GM12878 (cell line): ENCODE measurements around the gene EYA4. TPM values are rescaled to one million over a fixed set of nuclear protein-coding genes. Genes with fewer than 3 reads are reported as not detected.

Experiments
- ATAC-seq: fragments of 200-7000 bp; cut with Tn5 transposase; 3 replicates; pipeline ENCODE4 v1.9.1; 2020; ENCODE audit warnings: mild to moderate bottlenecking, moderate library complexity
- BruUV-seq: library from RNA; stranded (reverse); fragments of 400-500 nt; replicated peaks from 2 replicates; lab custom pipeline; 2021; lab: Mats Ljungman, UMichigan
- CTCF ChIA-PET: fragments of 300-600 bp; sonication (Branson Sonifier 250); formaldehyde crosslinking; extraction: SDS; loops from one replicate; lab custom pipeline; 2021; ENCODE audit warnings: inconsistent platforms; lab: Yijun Ruan, JAX
- POLR2A ChIA-PET: fragments of 350-600 bp; formaldehyde crosslinking; extraction: SDS; loops from one replicate; lab custom pipeline; 2021; ENCODE audit warnings: inconsistent platforms; lab: Charles Lee
- RAD21 ChIA-PET: fragments of 300-600 bp; sonication (Branson Sonifier 250); formaldehyde crosslinking; loops from one replicate; lab custom pipeline; 2023; ENCODE audit warnings: antibody characterized with exemption; ENCODE audit not compliant: unreplicated experiment; lab: Charles Lee
- SMC1A ChIA-PET: fragments of 300-600 bp; sonication (Branson Sonifier 250); formaldehyde crosslinking; loops from one replicate; lab custom pipeline; 2023; ENCODE audit not compliant: unreplicated experiment, uncharacterized antibody; lab: Charles Lee
- DNase-seq: peaks from one replicate; pipeline ENCODE4 v3.0.0-alpha.2; 2011; ENCODE audit warnings: low read depth, low spot score
- FAIRE-seq: peaks from 3 replicates; lab custom pipeline; 2011; peaks lifted over from hg19 to GRCh38; lab: Jason Lieb, UNC
- H2AFZ ChIP-seq: 2 replicates; pipeline ENCODE4 v1.6.0; 2011; ENCODE audit warnings: low read depth, low read length, control low read depth; ENCODE audit not compliant: control insufficient read depth
- H3K27ac ChIP-seq: 2 replicates; pipeline ENCODE4 v1.5.1; 2011; ENCODE audit warnings: control low read depth; ENCODE audit not compliant: control insufficient read depth, insufficient read depth
- H3K27me3 ChIP-seq, 2 experiments: replicated peaks in 1 of 2; 2 replicates each; pipeline versions ENCODE4 v1.6.0 to v1.6.1; 2011; ENCODE audit warnings: low read length in 1 of 2; ENCODE audit not compliant: control insufficient read depth in 2 of 2, insufficient read depth in 2 of 2
- H3K36me3 ChIP-seq, 2 experiments: 2 replicates each; pipeline ENCODE4 v1.5.1; 2011; ENCODE audit warnings: low read length in 1 of 2; ENCODE audit not compliant: control insufficient read depth in 2 of 2, insufficient read depth in 2 of 2
- H3K4me1 ChIP-seq: 2 replicates; pipeline ENCODE4 v1.6.1; 2011; ENCODE audit warnings: mild to moderate bottlenecking, low read length, moderate library complexity, mixed read lengths; ENCODE audit not compliant: control insufficient read depth, insufficient read depth
- H3K4me2 ChIP-seq: 2 replicates; pipeline ENCODE4 v1.6.0; 2011; ENCODE audit warnings: control low read depth; ENCODE audit not compliant: control insufficient read depth, insufficient read depth
- H3K4me3 ChIP-seq: fragments of 200-600 bp; sonication (generic); 2 replicates; pipeline ENCODE4 v1.5.1; 2016
- H3K79me2 ChIP-seq: 2 replicates; pipeline ENCODE4 v1.6.0; 2011; ENCODE audit warnings: low read length; ENCODE audit not compliant: control insufficient read depth, insufficient read depth
- H3K9ac ChIP-seq: 2 replicates; pipeline ENCODE4 v1.8.0; 2011; ENCODE audit warnings: low read length, control low read depth, mixed read lengths; ENCODE audit not compliant: control insufficient read depth, insufficient read depth
- H3K9me3 ChIP-seq: replicated peaks from 3 replicates; pipeline ENCODE4 v1.5.1; 2011; ENCODE audit warnings: mild to moderate bottlenecking, low read length; ENCODE audit not compliant: control insufficient read depth, insufficient read depth
- H4K20me1 ChIP-seq: 2 replicates; pipeline ENCODE4 v1.6.0; 2011; ENCODE audit not compliant: control insufficient read depth, insufficient read depth
- BCL3 ChIP-seq: IDR thresholded peaks from 2 replicates; pipeline ENCODE4 v1.6.1; 2011; ENCODE audit warnings: borderline replicate concordance, low read depth, mild to moderate bottlenecking, moderate library complexity, low read length; ENCODE audit not compliant: insufficient read depth, poor library complexity, severe bottlenecking
- CHD1 ChIP-seq: IDR thresholded peaks from 2 replicates; pipeline ENCODE4 v1.6.1; 2012; ENCODE audit warnings: low read depth, low read length, improper control_type of control experiment
- KDM1A ChIP-seq: fragments of 200-600 bp; sonication (generic); IDR thresholded peaks from 2 replicates; pipeline ENCODE4 v1.6.1; 2016; ENCODE audit warnings: borderline replicate concordance
- MTA2 ChIP-seq: fragments of 450-650 bp; IDR thresholded peaks from 2 replicates; pipeline ENCODE4 v1.6.1; 2016; ENCODE audit warnings: low read depth, mild to moderate bottlenecking, moderate library complexity
- NFYB ChIP-seq: IDR thresholded peaks from 2 replicates; pipeline ENCODE4 v1.6.1; 2011; ENCODE audit warnings: low read depth, mild to moderate bottlenecking, low read length, improper control_type of control experiment, moderate library complexity; ENCODE audit not compliant: insufficient read depth
- NR2F1 ChIP-seq: fragments of 450-650 bp; conservative IDR thresholded peaks from 2 replicates; pipeline ENCODE4 v1.6.1; 2017; ENCODE audit warnings: mild to moderate bottlenecking
- RCOR1 ChIP-seq: conservative IDR thresholded peaks from 2 replicates; pipeline ENCODE4 v1.6.1; 2012; ENCODE audit warnings: low read depth, low read length, improper control_type of control experiment
- SIN3A ChIP-seq: IDR thresholded peaks from 2 replicates; pipeline ENCODE4 v1.6.1; 2012; ENCODE audit warnings: low read depth, low read length, improper control_type of control experiment
- WRNIP1 ChIP-seq: IDR thresholded peaks from 2 replicates; pipeline ENCODE4 v1.6.1; 2011; ENCODE audit warnings: low read depth, low read length, improper control_type of control experiment, borderline replicate concordance
- WGBS: methylation state at CpG from one replicate; pipeline ENCODE4 v1.1.6; 2016; ENCODE audit warnings: low lambda C conversion rate; ENCODE audit not compliant: insufficient replicate concordance, insufficient coverage; ENCODE audit errors: missing lambda C conversion rate; 5-methylcytosine and 5-hydroxymethylcytosine counted together
- in situ Hi-C: fragments of 300-500 bp; cut with MboI; formaldehyde crosslinking; loops from 9 replicates; pipeline ENCODE4 v1.14.3; 2018; ENCODE audit warnings: mixed read lengths
- intact Hi-C: fragments of 100-400 bp; cut with micrococcal nuclease; formaldehyde crosslinking; loops from one replicate; pipeline ENCODE4 v1.14.2; 2022; ENCODE audit not compliant: unreplicated experiment
- polyA plus RNA-seq, 11 experiments: library from polyadenylated mRNA; depleted of rRNA in 4 of 11; unstranded in 6 of 11; stranded (reverse) in 5 of 11; fragments of >200 nt; fragmentation: Nextera tagmentation in 4 of 11; fragmentation: Illumina TruSeq in 1 of 11; extraction: Ambion mirVana in 4 of 11; extraction: Trizol in 1 of 11; gene quantifications; 1 replicate in 1 of 11; 2 replicates in 10 of 11; pipeline versions ENCODE4 v1.2.1 to v1.2.3, GENCODE V29; 2011 to 2016; ENCODE audit warnings: inconsistent platforms in 2 of 11, missing spikeins in 2 of 11, low read depth in 1 of 11
- total RNA-seq, 4 experiments: library from RNA; depleted of rRNA in 3 of 4; stranded (reverse); fragments of >200 nt in 3 of 4; fragmentation: Illumina TruSeq in 1 of 4; extraction: Trizol in 1 of 4; gene quantifications; 2 replicates each; pipeline versions ENCODE4 v1.2.1 to v1.2.3, GENCODE V29; 2013 to 2021

EYA4 gene
- total and polyA plus RNA-seq, 10 of the 15 experiments (the other 5 are each of a cell fraction or from before 2014, with no cell fraction given): 0.02 TPM; not detected in 9

- H3K36me3 ChIP-seq: no peaks in the 10 kb centered on the region
- no peak overlapping the region for H2AFZ ChIP-seq
- no peak overlapping the region for H3K4me2 ChIP-seq
- ChIA-PET RAD21 (no interaction called here), POLR2A (no interaction called here), CTCF (no interaction called here), SMC1A (interaction anchor here (0.5 kb wide), 1 partner anchor 72 kb away, joined by 3 read pairs; no protein-coding TSS in a partner anchor)
- no peaks in the 10 kb centered on the region for H3K9me3 ChIP-seq
- DNase-seq (no peak), FAIRE-seq (no peak), ATAC-seq (no peak)
- no peaks in the 10 kb centered on the region for H4K20me1 ChIP-seq
- no peaks in the 10 kb centered on the region for H3K27me3 ChIP-seq
- no TSS peak for BruUV-seq
- no peak overlapping the region for H3K27ac ChIP-seq
- in situ Hi-C loops: no loop called here
- intact Hi-C loops: no loop called here
- WGBS: 26% methylated on average over 9 of the region's 9 CpGs
- no peak overlapping the region for H3K4me3 ChIP-seq
- H3K4me1 ChIP-seq: no peaks in the 10 kb centered on the region
- H3K79me2 ChIP-seq: no peaks in the 10 kb centered on the region
- no peak overlapping the region for H3K9ac ChIP-seq
- TF ChIP-seq MTA2 (no peak), WRNIP1 (no peak), RCOR1 (no peak), CHD1 (no peak), BCL3 (no peak)
These were observed 149.0 kb downstream of the EYA4 start for GRCh38 chr6:133390168-133390567.

- no peak for FAIRE-seq
- no peak for ATAC-seq
- POLR2A ChIA-PET: no interaction called here
These were observed 150.9 kb downstream of the EYA4 start for GRCh38 chr6:133392015-133392414.

More at GRCh38 chr6:133392015-133392414, 150.9 kb downstream of the EYA4 start:
- Histone ChIP-seq H3K4me2 (no peak overlapping the region), H3K4me3 (no peak overlapping the region), H3K9me3 (no peaks in the 10 kb centered on the region), H3K79me2 (no peaks in the 10 kb centered on the region), H2AFZ (no peak overlapping the region), H3K9ac (no peak overlapping the region), H3K27ac (no peak overlapping the region), H3K36me3 (no peaks in the 10 kb centered on the region), H3K27me3 (no peaks in the 10 kb centered on the region), H4K20me1 (no peaks in the 10 kb centered on the region), H3K4me1 (no peaks in the 10 kb centered on the region)
- RAD21 ChIA-PET: no interaction called here
- intact Hi-C loops (no loop called here), in situ Hi-C loops (no loop called here)
- CTCF ChIA-PET: interaction anchor here (0.8 kb wide), 1 partner anchor 12 kb away, joined by 3 read pairs; no protein-coding TSS in a partner anchor
- no peak for DNase-seq
- SMC1A ChIA-PET: no interaction called here
- no TSS peak for BruUV-seq
- 2% methylated on average over 3 of the region's 3 CpGs for WGBS
- TF ChIP-seq NR2F1 (no peak), NFYB (no peak), KDM1A (no peak), SIN3A (no peak)
